ENCODE results near the gene DDX23. TPM values are rescaled to one million over a fixed set of nuclear protein-coding genes. Genes with fewer than 3 reads are reported as not detected.

DDX23 gene
- total RNA-seq, 1 donor = 64.3 TPM

DNA sequence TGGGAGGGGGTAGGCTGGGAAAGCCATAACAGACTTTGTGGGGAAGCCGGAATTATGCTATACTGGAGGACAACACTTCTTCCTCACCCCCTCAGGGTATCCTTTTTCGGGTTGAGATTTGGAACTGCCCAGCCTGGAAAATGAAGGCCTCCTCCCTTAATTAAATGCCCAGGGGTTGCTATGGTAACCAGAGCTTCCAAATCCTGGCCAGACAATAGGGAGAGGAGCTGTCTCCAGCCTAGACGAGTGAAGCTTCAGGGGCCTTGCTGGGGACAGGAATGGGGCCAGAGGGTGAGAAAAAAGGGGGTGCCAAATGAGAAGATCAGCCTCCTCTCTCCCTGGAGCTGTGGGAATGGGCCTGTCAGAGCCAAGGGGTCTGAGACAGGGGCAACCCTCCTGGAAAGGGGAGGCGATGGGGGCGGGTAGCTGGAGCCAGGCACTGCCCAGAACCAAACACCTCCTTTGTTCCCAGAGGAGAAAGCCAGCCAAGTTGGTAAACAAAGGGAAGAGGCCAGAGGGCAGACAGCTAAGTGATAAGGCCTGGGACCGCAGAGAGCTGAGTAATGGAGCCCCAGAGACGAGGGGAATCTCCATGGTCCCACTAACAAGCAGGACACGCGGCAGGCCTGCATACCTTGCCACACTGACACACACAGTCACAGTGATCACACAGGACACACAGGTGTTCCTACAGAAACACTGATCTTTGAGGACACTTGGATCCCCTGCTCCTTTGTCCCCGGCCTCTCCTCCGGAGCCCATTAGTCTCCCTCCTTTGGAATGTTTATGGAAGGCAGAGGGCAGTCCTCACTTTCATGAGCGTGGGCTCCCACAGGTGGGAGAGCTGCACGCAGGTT is 31.6 kb upstream of the DDX23 start:
- H3K4me3 ChIP-seq (ENCODE audit: low read depth, low read length) = no peak overlapping the region
- TF ChIP-seq, protein P1, sequence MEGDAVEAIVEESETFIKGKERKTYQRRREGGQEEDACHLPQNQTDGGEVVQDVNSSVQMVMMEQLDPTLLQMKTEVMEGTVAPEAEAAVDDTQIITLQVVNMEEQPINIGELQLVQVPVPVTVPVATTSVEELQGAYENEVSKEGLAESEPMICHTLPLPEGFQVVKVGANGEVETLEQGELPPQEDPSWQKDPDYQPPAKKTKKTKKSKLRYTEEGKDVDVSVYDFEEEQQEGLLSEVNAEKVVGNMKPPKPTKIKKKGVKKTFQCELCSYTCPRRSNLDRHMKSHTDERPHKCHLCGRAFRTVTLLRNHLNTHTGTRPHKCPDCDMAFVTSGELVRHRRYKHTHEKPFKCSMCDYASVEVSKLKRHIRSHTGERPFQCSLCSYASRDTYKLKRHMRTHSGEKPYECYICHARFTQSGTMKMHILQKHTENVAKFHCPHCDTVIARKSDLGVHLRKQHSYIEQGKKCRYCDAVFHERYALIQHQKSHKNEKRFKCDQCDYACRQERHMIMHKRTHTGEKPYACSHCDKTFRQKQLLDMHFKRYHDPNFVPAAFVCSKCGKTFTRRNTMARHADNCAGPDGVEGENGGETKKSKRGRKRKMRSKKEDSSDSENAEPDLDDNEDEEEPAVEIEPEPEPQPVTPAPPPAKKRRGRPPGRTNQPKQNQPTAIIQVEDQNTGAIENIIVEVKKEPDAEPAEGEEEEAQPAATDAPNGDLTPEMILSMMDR (IDR thresholded peaks at IDR 0.05; ENCODE audit: insufficient read depth, low read depth, low read length) = no peak
- DNase-seq (ENCODE audit: low read depth) = no peak

DNA sequence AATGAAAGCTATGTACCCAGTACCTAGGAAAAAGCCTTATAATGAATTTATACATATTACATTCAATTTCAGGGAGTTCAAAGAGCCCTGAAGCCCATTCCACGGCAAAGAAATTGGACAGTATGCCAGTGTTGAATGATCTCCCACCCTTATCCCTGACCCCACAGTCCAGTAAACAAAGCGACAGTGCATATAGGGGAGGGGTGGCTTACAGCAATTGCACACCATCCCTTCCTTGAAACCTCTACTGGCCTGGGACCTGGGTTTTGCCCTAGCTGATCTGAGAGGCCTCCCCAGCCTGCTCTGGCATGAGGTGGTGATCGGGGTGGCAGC is 31.0 kb upstream of the DDX23 start:
- TF ChIP-seq, protein P1 (IDR thresholded peaks at IDR 0.05; ENCODE audit: insufficient read depth, low read depth, low read length) = no peak
- no peak overlapping the region for H3K4me3 ChIP-seq (ENCODE audit: low read depth, low read length)
- DNase-seq (ENCODE audit: low read depth) = no peak

DNA sequence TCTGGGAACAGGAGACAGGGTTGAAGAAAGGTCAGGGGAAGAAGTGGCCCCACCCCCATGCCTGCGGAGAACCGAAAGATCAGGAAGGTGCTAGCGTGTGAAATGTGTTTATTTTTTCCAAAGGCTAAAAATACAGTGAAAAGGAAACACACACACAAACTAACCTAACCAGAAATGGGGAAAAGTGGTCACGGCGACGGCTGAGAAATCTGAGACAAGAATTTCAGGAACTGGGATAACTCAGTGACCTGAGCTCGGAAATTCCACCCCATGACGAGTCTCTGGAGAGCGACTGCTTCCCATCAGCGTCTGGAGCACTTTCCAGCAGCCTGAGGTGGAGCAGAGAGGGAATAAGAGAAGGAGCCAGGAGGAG is 30.3 kb upstream of the DDX23 start:
- TF ChIP-seq, protein P1 (IDR thresholded peaks at IDR 0.05; ENCODE audit: insufficient read depth, low read depth, low read length) = no peak
- peak overlapping the region; percentile 27 for H3K4me3 ChIP-seq (ENCODE audit: low read depth, low read length)

DNA sequence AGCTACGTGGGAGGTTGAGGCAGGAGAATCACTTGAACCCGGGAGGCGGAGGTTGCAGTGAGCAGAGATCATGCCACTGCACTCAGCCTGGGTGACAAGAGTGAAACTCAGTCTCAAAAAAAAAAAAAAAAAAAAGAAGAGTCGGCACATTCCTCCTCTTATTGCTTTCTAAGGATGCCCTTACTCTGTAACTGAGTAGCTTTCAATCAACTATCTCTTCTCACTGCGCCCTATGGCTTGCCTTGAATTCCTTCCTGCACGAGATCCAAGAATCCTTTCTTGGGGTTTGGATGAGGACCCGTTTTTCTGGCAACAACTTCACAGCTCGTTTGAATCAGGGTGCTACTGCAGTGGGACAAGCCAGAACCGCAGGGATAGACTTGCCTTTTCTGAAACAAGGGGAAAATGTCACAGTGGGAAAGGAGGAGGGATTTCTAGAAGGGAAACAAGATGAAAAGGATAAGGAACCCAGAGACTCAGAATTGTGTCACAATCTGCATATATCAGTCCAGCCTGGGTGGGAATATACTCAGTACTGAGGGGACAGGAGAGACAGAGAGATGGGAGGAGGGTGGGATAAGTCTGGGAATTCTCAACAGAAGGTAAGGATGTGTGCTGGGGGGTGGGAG is 29.8 kb upstream of the DDX23 start:
- TF ChIP-seq, protein P1 (IDR thresholded peaks at IDR 0.05; ENCODE audit: insufficient read depth, low read depth, low read length) = no peak
- DNase-seq (ENCODE audit: low read depth) = no peak
- peak overlapping the region; percentile 27 for H3K4me3 ChIP-seq (ENCODE audit: low read depth, low read length)

More for the DNA sequence above, 30.3 kb upstream of the DDX23 start:
- peak; percentile 45 for DNase-seq (ENCODE audit: low read depth)

DNA sequence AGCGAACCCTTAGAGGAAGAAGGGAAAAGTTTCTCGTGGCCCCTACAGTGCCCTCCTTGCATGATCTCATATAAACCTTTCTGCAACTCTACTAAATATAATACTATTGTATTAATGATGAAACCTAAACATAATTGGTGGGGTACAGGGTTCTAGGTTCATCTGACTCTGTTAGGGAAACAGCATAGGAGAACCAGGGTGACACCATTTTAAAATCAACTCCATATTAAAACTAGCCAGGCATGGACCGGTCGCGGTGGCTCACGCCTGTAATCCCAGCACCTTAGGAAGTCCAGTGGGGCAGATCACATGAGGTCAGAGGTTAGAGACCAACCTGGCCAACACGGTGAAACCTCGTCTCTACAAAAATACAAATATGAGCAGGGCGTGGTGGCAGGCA is 28.7 kb upstream of the DDX23 start:
- H3K4me3 ChIP-seq (ENCODE audit: low read depth, low read length) = no peak overlapping the region
- no peak for DNase-seq (ENCODE audit: low read depth)
- TF ChIP-seq, protein P1 (IDR thresholded peaks at IDR 0.05; ENCODE audit: insufficient read depth, low read depth, low read length) = no peak

DNA sequence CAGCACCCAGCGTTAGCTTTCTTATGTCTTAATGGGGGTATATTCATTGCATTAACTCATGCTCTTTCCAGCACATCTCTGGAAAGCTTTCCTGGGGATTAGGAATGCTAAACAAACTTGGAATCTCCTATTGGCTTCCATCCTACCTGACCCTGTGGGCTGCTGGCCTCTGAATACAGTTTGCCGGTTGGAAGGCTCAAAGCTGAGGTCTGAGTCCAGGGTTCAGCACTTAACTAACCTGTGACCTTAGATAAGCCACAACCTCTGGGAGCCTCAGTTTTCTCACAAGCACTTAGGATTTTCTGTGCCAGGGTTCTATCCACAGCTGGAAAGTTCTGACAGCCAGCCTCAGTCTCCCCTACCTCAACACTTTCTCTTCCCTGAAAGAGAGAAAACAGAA is 26.6 kb upstream of the DDX23 start:
- no peak overlapping the region for H3K4me3 ChIP-seq (ENCODE audit: low read depth, low read length)

More for the DNA sequence above, 26.6 kb upstream of the DDX23 start:
- no peak for DNase-seq (ENCODE audit: low read depth)
- TF ChIP-seq, protein P1 (IDR thresholded peaks at IDR 0.05; ENCODE audit: insufficient read depth, low read depth, low read length) = no peak

Data from fibroblast of villous mesenchyme (primary cell).